GM19025 (cell line): ENCODE data around the gene C5orf46.
"Not testable (repeated sequence)": the region's sequence is repeated elsewhere in the genome, so short reads cannot be mapped to it uniquely, and the experiment has no call there.

Source experiments
- ATAC-seq: cut with Tn5 transposase; IDR thresholded peaks from one replicate; pipeline ENCODE4 v1.9.1; 2021; ENCODE audit warnings: mild to moderate bottlenecking, low read depth, moderate library complexity; ENCODE audit not compliant: unreplicated experiment

The C5orf46 gene

GRCh38 chr5:147906326-147907095, at the start of gene C5orf46:
C5orf46 (minus strand) TSS chr5:147906538; CDS start chr5:147906501, 37 bp downstream.
- ATAC-seq: no peak

GRCh38 chr5:147954971-147955370, 48.6 kb upstream of the C5orf46 start:
- no peak for ATAC-seq

GRCh38 chr5:147949711-147950573, 43.6 kb upstream of the C5orf46 start:
- no peak for ATAC-seq

- ATAC-seq: not testable (repeated sequence)
These were observed 40.4 kb upstream of the C5orf46 start for GRCh38 chr5:147946658-147947274.

DNA sequence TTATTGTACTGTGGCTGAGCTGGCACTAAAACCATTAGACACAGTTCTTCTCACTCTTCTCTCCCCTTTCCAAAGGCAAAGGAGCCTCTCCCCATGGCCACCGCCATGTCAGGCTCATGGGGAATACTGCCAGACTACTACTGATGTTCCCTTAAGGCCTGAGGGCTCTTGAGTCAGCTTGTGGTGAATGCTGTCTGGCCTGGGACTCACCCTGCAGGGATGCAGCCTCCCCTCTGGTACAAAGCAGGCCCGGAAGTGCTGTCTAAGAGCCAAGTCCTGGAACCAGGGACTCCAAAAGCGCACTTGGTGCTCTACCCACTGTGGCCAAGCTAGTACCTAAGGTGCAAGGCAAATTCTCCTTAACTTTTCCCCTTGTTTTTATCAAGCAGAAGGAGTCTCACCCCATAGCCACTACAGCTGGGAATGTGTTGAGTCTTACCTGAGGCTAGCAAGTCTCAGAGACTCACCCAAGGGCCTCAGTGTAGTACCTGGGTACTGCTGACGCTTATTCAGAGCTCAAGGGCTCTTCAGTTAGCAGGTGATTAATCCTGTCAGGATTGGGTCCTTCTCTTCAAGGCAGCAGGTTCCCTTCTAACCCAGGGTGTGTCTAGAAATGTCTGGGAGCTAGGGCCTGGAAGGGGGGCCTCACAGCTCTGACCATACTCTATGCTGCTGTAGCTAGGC, 33.2 kb upstream of the C5orf46 start:
- no peak for ATAC-seq

DNA sequence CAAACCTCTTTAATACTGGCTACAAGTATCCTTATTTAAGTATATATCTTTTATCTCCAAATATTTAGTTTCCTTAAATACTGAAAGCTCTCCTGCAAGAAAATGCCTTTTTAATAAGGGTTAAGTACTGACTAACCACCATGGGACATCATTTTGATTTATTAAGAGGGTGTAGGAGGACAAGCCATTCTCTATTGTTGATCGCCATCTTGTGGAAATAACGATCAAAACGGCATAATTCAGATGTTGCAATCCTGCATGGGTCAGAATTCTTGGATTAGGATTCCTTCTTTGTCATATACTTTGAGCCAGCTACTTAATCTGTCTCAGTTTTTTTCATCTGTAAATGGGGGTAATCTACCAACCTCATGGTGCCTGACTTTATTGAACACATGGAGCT, 28.7 kb upstream of the C5orf46 start:
- ATAC-seq: no peak

- no peak for ATAC-seq
These were observed 24.4 kb upstream of the C5orf46 start for GRCh38 chr5:147930769-147931168.

DNA sequence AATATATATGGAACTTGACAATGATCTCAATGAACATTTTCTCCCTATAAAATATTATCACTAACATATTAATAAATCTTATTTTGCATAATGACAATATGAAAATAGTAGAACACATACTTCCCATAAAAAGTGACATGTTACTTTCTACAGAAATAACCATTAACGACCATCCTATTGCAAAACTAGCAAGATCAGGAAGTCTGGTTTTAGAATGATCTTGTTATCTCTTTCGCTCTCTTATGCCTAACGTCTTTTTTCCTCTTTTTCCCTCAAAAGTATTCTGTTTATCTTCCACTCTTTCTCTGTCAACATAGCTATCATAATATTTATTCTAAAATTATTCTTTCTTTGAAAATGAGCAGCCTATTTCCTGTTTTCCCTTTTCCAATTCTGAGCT, 21.6 kb upstream of the C5orf46 start:
- ATAC-seq: no peak

- ATAC-seq: no peak
These were observed 18.7 kb upstream of the C5orf46 start for GRCh38 chr5:147925020-147925419.

GRCh38 chr5:147921136-147921535, 14.8 kb upstream of the C5orf46 start:
- ATAC-seq: no peak

DNA sequence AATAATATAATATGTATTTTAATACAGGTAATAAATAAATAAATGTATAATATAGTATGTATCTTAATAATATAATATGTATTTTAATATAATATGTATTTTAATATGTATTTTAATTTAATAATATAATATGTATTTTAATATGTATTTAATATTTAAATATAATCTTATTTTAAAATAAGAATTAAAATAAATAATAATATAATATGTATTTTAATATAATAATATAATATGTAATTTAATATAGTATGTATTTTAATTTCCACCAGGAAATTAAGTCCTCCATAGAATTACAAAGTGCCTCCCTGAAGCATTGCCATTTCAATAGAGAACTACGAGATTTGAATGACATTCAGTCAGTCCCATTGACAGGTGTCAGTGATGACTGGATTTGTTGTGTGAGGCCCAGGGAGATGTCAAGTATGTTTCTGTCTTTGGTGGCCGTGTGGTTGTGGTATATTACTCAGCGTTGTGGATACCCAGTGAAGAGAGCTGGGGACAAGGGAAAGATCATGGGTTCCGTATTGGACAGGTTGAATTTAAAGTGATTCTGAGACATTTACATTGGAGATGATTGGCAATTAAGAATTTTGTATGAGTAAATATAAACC, 14.2 kb upstream of the C5orf46 start:
- ATAC-seq: no peak

DNA sequence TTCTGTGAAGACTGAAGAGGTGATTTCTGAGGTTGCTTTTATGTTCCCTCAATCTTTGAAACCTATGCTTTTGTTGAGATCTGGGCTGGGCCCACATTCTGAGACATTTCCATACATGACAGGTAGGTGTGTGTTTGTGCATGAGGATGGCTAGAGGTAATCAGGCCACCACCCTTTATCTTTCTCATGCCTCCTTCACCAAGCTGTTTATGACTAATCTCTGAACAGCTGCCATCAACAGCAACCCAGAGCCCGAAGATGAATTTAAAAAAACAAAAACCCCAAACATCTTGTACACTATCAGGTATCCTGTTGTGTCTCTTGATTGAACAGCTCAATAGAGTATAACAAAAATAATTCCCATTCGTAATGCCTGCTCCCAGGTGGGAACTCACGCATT, 12.6 kb upstream of the C5orf46 start:
- no peak for ATAC-seq

DNA sequence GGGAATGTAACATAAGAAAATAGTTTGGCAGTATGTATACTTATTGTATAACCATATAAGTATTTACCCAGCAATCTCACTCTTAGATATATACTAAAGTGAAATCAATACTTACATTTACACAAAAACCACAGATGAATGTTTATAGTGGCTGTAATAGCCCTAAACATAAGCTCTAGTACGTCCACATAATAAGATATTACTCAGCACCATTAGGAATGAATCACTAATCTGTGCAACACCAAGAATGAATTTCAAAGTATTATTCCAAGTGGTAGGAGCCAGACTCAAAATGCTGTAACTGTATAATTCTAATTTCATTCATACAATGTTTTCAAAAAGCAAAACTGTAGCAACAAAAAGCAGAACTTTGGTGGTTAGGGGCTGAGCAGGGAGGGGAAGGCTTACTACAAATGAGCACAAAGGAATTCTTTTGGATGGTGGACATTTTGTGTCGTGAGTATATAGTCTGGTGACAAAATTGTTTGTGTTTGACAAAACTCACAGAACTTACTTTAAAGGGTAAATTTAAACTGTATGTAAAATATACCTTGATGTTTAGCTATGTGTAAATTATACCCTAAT, 11.9 kb upstream of the C5orf46 start:
- no peak for ATAC-seq

DNA sequence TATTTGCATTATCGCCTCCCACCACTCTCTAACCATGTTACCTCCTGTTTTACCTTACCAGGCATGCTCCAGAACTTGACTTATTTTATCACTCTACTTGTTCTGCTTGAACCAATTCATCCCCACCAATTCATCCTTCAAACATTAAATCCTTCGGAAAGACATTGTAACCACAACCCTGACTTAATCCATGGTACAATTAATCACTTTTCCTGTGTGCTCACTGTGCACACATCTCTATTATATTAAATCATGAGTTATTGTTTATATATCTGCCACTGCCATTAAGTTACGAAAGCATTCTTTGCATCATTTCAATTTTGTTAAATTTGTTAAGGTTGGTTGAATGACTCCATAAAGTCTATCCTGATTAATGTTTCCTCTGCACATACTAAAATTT, 7.4 kb upstream of the C5orf46 start:
- no peak for ATAC-seq

DNA sequence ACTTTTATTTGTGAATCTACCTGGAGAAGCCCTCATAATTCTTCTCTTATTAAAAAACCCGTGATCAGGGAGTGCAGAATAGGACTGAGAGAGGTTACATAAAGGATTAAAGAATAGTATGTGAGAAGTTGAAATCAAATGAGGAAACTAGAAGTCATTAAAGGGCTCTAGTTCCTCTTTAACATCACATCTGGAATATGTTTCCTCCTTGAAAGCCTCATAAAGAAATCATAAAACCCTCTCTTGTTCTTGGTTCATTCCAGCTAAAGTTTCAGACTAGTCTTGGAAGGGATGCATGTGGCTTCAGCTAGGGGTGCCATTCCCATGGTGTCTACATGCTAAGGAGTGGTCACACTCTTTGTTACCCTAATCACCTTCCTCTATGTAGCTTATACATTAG, 5.7 kb upstream of the C5orf46 start:
- ATAC-seq: no peak

DNA sequence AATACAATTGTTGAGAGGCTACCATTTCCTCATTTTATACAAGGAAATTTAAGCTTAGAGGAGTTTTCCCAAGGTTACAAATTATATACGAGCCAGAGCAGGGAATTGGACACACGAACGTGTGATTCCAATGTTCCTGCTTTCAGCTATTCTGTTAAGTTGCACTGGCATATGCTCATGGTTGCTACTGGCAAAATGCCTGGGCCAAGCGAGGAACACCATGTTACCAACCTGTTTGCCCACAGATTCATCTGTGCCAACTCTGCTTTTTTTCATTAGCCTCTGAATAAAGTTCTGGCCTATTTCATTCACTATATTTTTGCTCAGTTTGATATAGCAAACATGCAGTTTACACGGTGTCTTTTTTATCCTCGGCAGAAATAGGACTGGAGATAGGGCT, 5.1 kb upstream of the C5orf46 start:
- ATAC-seq: no peak

DNA sequence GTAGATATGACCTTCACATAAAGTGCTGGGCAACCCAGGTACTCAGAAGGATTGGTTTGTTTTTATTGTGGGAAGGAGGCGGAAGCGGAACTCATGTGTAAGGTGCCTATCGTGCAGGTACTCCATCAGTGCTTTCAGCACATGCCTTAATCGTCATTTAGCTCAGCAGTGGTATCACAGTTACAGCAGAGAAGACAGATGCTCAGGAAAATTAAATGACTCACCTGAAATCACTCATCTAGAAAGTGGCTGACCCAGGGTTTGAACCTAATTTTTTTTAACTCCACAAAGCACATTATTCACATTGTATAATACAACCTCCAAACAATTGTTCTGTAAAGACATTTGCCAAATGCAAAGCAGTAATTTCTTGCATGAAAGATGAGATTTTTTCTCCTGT, 2.2 kb downstream of the C5orf46 start:
- ATAC-seq: no peak

- no peak for ATAC-seq
These were observed 3.7 kb downstream of the C5orf46 start for GRCh38 chr5:147902609-147903115.

GRCh38 chr5:147901599-147902039, 4.7 kb downstream of the C5orf46 start:
- ATAC-seq: no peak
